HepG2 (cell line): ENCODE results near the gene KRTAP10-11. TPM values are rescaled to one million over a fixed set of nuclear protein-coding genes. Genes with fewer than 3 reads are reported as not detected.

ENCODE experiments used
- ATAC-seq: fragments of 200-7000 bp; cut with Tn5 transposase; 3 replicates; pipeline ENCODE4 v1.9.1; 2020; ENCODE audit warnings: mild to moderate bottlenecking, moderate library complexity
- BruUV-seq: library from RNA; stranded (reverse); fragments of 400-500 nt; replicated peaks from 2 replicates; lab custom pipeline; 2021; lab: Mats Ljungman, UMichigan
- CTCF ChIA-PET: fragments of 300-600 bp; formaldehyde crosslinking; extraction: SDS; loops from one replicate; lab custom pipeline; 2021; ENCODE audit warnings: low total read pairs, inconsistent platforms, low intra/inter-chr PET ratio; lab: Yijun Ruan, JAX
- POLR2A ChIA-PET: fragments of 350-600 bp; sonication (Branson Sonifier 250); formaldehyde crosslinking; loops from one replicate; lab custom pipeline; 2020; ENCODE audit warnings: antibody characterized with exemption, inconsistent platforms; lab: Yijun Ruan, JAX
- DNase-seq: peaks from one replicate; pipeline ENCODE4 v3.0.0-alpha.2; 2015; ENCODE audit warnings: low spot score
- FAIRE-seq: peaks from 3 replicates; lab custom pipeline; 2011; peaks lifted over from hg19 to GRCh38; lab: Jason Lieb, UNC
- H2AFZ ChIP-seq: one replicate; pipeline ENCODE4 v1.6.1; 2011; ENCODE audit warnings: low read length, inconsistent platforms
- H3K27ac ChIP-seq: fragments of 300-600 bp; 3 replicates; pipeline ENCODE4 v1.8.0; 2011; ENCODE audit warnings: mixed run types, mild to moderate bottlenecking, mixed read lengths, low read length, inconsistent platforms; ENCODE audit not compliant: insufficient read depth; ENCODE audit errors: extremely low read length
- H3K27me3 ChIP-seq, 2 experiments: fragments of 200-600 bp in 1 of 2; 2 replicates in 1 of 2; 3 replicates in 1 of 2; pipeline versions ENCODE4 v1.6.0 to v1.8.0; 2011; ENCODE audit warnings: low read length in 2 of 2, mild to moderate bottlenecking in 2 of 2, moderate library complexity in 2 of 2, inconsistent platforms in 1 of 2; ENCODE audit not compliant: insufficient read depth in 2 of 2, control insufficient read depth in 1 of 2
- H3K36me3 ChIP-seq, 2 experiments: fragments of 200-600 bp in 1 of 2; replicated peaks in 1 of 2; 2 replicates in 1 of 2; 3 replicates in 1 of 2; pipeline versions ENCODE4 v1.5.1 to v1.8.0; 2011; ENCODE audit warnings: low read length in 2 of 2, inconsistent platforms in 1 of 2; ENCODE audit not compliant: insufficient read depth in 2 of 2, control insufficient read depth in 1 of 2
- H3K4me1 ChIP-seq: 2 replicates; pipeline ENCODE4 v1.5.1; 2012; ENCODE audit warnings: low read length, inconsistent platforms; ENCODE audit not compliant: insufficient read depth
- H3K4me2 ChIP-seq: 2 replicates; pipeline ENCODE4 v1.6.0; 2011; ENCODE audit warnings: low read depth, low read length, inconsistent platforms
- H3K4me3 ChIP-seq, 3 experiments: fragments of 200-600 bp in 1 of 3; sonication (generic), shearing (Covaris generic) in 1 of 3; replicated peaks in 1 of 3; 2 replicates each; pipeline ENCODE4 v1.5.1; 2011 to 2016; ENCODE audit warnings: low read length in 3 of 3, inconsistent platforms in 2 of 3, low read depth in 2 of 3, mild to moderate bottlenecking in 2 of 3, control low read depth in 1 of 3, mixed read lengths in 1 of 3; ENCODE audit not compliant: insufficient read depth in 1 of 3
- H3K79me2 ChIP-seq: one replicate; pipeline ENCODE4 v1.6.1; 2011; ENCODE audit warnings: low read length, inconsistent platforms; ENCODE audit not compliant: insufficient read depth
- H3K9ac ChIP-seq: 2 replicates; pipeline ENCODE4 v1.6.0; 2011; ENCODE audit warnings: mild to moderate bottlenecking, low read depth, low read length, inconsistent platforms; ENCODE audit not compliant: insufficient read depth
- H3K9me3 ChIP-seq: 2 replicates; pipeline ENCODE4 v1.5.1; 2012; ENCODE audit warnings: mild to moderate bottlenecking, low read length
- H4K20me1 ChIP-seq: 2 replicates; pipeline ENCODE4 v1.6.0; 2011; ENCODE audit warnings: inconsistent platforms, mild to moderate bottlenecking, low read length, moderate library complexity; ENCODE audit not compliant: insufficient read depth
- BRCA1 ChIP-seq: sonication (generic); formaldehyde crosslinking; IDR thresholded peaks from 2 replicates; pipeline ENCODE4 v1.4.0; 2020; ENCODE audit warnings: missing genetic modification reagents
- JARID2 ChIP-seq: sonication (generic); formaldehyde crosslinking; IDR thresholded peaks from 2 replicates; pipeline ENCODE4 v1.8.1; 2023; ENCODE audit warnings: missing genetic modification reagents, inconsistent platforms; ENCODE audit not compliant: insufficient replicate concordance
- MEIS2 ChIP-seq: sonication (generic); formaldehyde crosslinking; IDR thresholded peaks from 2 replicates; pipeline ENCODE4 v1.9.0; 2021; ENCODE audit warnings: mild to moderate bottlenecking, missing genetic modification reagents
- PHF8 ChIP-seq: sonication (generic); formaldehyde crosslinking; IDR thresholded peaks from 2 replicates; pipeline ENCODE4 v1.5.0; 2020; ENCODE audit warnings: missing genetic modification reagents
- YEATS4 ChIP-seq: sonication (generic); formaldehyde crosslinking; IDR thresholded peaks from 2 replicates; pipeline ENCODE4 v1.4.0; 2020; ENCODE audit warnings: missing genetic modification reagents, borderline replicate concordance
- ZKSCAN5 ChIP-seq: sonication (generic); formaldehyde crosslinking; IDR thresholded peaks from 2 replicates; pipeline ENCODE4 v1.5.1; 2020; ENCODE audit warnings: mild to moderate bottlenecking, missing genetic modification reagents
- ZNF235 ChIP-seq: sonication (generic); formaldehyde crosslinking; IDR thresholded peaks from 2 replicates; pipeline ENCODE4 v1.8.1; 2023; ENCODE audit warnings: mild to moderate bottlenecking, missing genetic modification reagents, borderline replicate concordance
- ZNF788 ChIP-seq: sonication (generic); formaldehyde crosslinking; IDR thresholded peaks from 2 replicates; pipeline ENCODE4 v1.5.0; 2020; ENCODE audit warnings: mild to moderate bottlenecking, missing genetic modification reagents, borderline replicate concordance
- WGBS: methylation state at CpG from one replicate; pipeline ENCODE4 v1.1.6; 2017; ENCODE audit warnings: low lambda C conversion rate; 5-methylcytosine and 5-hydroxymethylcytosine counted together
- in situ Hi-C: cut with HindIII; loops from 2 replicates; pipeline ENCODE4 v1.10.0; 2017; ENCODE audit warnings: low pct_unique_long_range_greater_than_20kb; ENCODE audit not compliant: extremely low pct_ligation_motif_present
- intact Hi-C: fragments of 100-400 bp; cut with micrococcal nuclease; formaldehyde crosslinking; loops from one replicate; pipeline ENCODE4 v1.10.0; 2022; ENCODE audit not compliant: unreplicated experiment
- polyA plus RNA-seq, 8 experiments: library from polyadenylated mRNA; depleted of rRNA in 3 of 8; stranded (reverse) in 7 of 8; unstranded in 1 of 8; fragments of >200 nt; fragmentation: Illumina TruSeq in 4 of 8; extraction: Trizol in 4 of 8; gene quantifications; 2 replicates each; pipeline versions ENCODE4 v1.2.1 to v1.2.3, GENCODE V29; 2011 to 2016; ENCODE audit warnings: low read depth in 4 of 8, missing spikeins in 1 of 8, mixed read lengths in 1 of 8; ENCODE audit not compliant: insufficient read depth in 1 of 8
- small RNA-seq, 3 experiments: library from RNA; depleted of rRNA; stranded (forward); fragments of <200 nt; gene quantifications; one replicate each; pipeline ENCODE3, GENCODE V24; 2012; ENCODE audit warnings: low read depth in 2 of 3, low replicate concordance in 1 of 3; ENCODE audit not compliant: insufficient read length in 3 of 3, insufficient read depth in 2 of 3
- total RNA-seq, 5 experiments: library from RNA; depleted of rRNA; stranded (reverse); fragments of >200 nt; fragmentation: Illumina TruSeq; extraction: Trizol; gene quantifications; 2 replicates each; pipeline ENCODE4 v1.2.3, GENCODE V29; 2016; ENCODE audit warnings: low read depth in 1 of 5
- TF ChIP-seq, protein P1 (sequence below): sonication (generic); formaldehyde crosslinking; IDR thresholded peaks from 2 replicates; pipeline ENCODE4 v1.8.1; 2023; ENCODE audit warnings: mild to moderate bottlenecking, inconsistent platforms, moderate library complexity, missing genetic modification reagents, borderline replicate concordance

The KRTAP10-11 gene
- total and polyA plus RNA-seq, 2 of the 13 experiments (the other 11 are each of a cell fraction or from before 2014, with no cell fraction given), result not detected

DNA sequence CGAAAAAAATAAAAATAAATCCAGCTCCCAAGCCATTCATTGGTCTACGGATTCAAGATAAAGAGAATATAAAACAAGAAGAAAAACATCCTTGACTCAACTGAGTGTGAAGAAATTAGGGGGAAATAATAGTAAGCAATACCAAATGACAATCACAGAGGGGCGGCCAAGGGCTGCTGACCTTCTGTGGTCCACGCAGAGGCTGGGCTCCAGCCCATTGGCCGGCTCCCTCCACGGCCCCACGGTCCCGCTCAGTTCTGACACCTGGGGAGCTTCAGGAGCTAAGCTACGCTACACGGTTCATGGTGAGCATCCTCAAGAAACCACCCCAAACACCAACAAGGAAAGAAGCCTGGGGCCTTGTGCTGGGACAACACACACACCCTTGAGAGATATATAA, 50.4 kb downstream of the KRTAP10-11 start:
- no peaks in the 10 kb centered on the region for H4K20me1 ChIP-seq
- ATAC-seq (no peak), DNase-seq (no peak), FAIRE-seq (no peak)
- intact Hi-C loops (loop anchor here (10.0 kb wide), 1 partner anchor 62 kb away; the partner anchor contains the start of gene KRTAP10-10), in situ Hi-C loops (no loop called here)
- H3K4me2 ChIP-seq, result no peak overlapping the region
- H3K36me3 ChIP-seq, result no peaks in the 10 kb centered on the region
- BruUV-seq, result no TSS peak
- H3K9me3 ChIP-seq, result peaks cover 16% of the 10 kb centered on the region
- WGBS, result 56% methylated on average over 4 of the region's 10 CpGs
- ChIA-PET CTCF (no interaction called here), POLR2A (no interaction called here)
- H3K9ac ChIP-seq, result no peak overlapping the region
- no peak overlapping the region for H2AFZ ChIP-seq
- peaks cover 65% of the 10 kb centered on the region for H3K4me1 ChIP-seq
- TF ChIP-seq, protein P1, sequence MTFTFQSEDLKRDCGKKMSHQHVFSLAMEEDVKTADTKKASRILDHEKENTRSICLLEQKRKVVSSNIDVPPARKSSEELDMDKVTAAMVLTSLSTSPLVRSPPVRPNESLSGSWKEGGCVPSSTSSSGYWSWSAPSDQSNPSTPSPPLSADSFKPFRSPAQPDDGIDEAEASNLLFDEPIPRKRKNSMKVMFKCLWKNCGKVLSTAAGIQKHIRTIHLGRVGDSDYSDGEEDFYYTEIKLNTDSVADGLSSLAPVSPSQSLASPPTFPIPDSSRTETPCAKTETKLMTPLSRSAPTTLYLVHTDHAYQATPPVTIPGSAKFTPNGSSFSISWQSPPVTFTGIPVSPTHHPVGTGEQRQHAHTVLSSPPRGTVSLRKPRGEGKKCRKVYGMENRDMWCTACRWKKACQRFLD (CRISPR knock-in tag), result no peak
- no peak for TF ChIP-seq PHF8 (CRISPR knock-in tag)
- TF ChIP-seq ZNF788 (CRISPR knock-in tag), result no peak
- TF ChIP-seq BRCA1 (CRISPR knock-in tag), result no peak
- no peak for TF ChIP-seq YEATS4 (CRISPR knock-in tag)
- no peak for TF ChIP-seq MEIS2 (CRISPR knock-in tag)
- no peak for TF ChIP-seq ZKSCAN5 (CRISPR knock-in tag)
- TF ChIP-seq ZNF235 (CRISPR knock-in tag), result no peak
- TF ChIP-seq JARID2 (CRISPR knock-in tag), result no peak
- H3K27me3 ChIP-seq, result peaks cover 0 to 2% of the 10 kb centered on the region in 2 experiments; a peak in 1 of 5 replicates
- H3K79me2 ChIP-seq, result no peaks in the 10 kb centered on the region
- no peak overlapping the region for H3K4me3 ChIP-seq
- H3K27ac ChIP-seq, result no peak overlapping the region

Small RNAs within 50 kb of the gene (small RNA-seq; reads per million reads assigned to genes)
- 0 reads per million in 3 experiments for gene KRTAP12-6P

Other genes with a start within 250 kb of the KRTAP10-11 start
- 3.9 and 4.8 TPM in 2 replicates for gene LRRC3, start 190.9 kb upstream of the KRTAP10-11 start, total RNA-seq (2016; rRNA removed; fragmentation: Illumina TruSeq; extraction: Trizol)
- gene LRRC3, start 190.9 kb upstream of the KRTAP10-11 start, polyA plus RNA-seq (2011; rRNA removed), result 16.5 and 24.3 TPM in 2 replicates
- not detected in 2 replicates for gene KRTAP10-1, start 106.2 kb upstream of the KRTAP10-11 start, total RNA-seq (2016; rRNA removed; fragmentation: Illumina TruSeq; extraction: Trizol)
- gene KRTAP10-1, start 106.2 kb upstream of the KRTAP10-11 start, polyA plus RNA-seq (2011; rRNA removed), result not detected in 2 replicates
- gene KRTAP10-2, start 94.9 kb upstream of the KRTAP10-11 start, total RNA-seq (2016; rRNA removed; fragmentation: Illumina TruSeq; extraction: Trizol), result not detected in 2 replicates
- gene KRTAP10-2, start 94.9 kb upstream of the KRTAP10-11 start, polyA plus RNA-seq (2011; rRNA removed), result not detected in 2 replicates
- not detected in 2 replicates for gene KRTAP10-3, start 87.6 kb upstream of the KRTAP10-11 start, total RNA-seq (2016; rRNA removed; fragmentation: Illumina TruSeq; extraction: Trizol)
- gene KRTAP10-3, start 87.6 kb upstream of the KRTAP10-11 start, polyA plus RNA-seq (2011; rRNA removed), result not detected in 2 replicates
- gene KRTAP10-4, start 72.7 kb upstream of the KRTAP10-11 start, total RNA-seq (2016; rRNA removed; fragmentation: Illumina TruSeq; extraction: Trizol), result not detected in 2 replicates
- gene KRTAP10-4, start 72.7 kb upstream of the KRTAP10-11 start, polyA plus RNA-seq (2011; rRNA removed), result not detected in 2 replicates
- gene KRTAP10-5, start 65.8 kb upstream of the KRTAP10-11 start, total RNA-seq (2016; rRNA removed; fragmentation: Illumina TruSeq; extraction: Trizol), result not detected in 2 replicates
- not detected in 2 replicates for gene KRTAP10-5, start 65.8 kb upstream of the KRTAP10-11 start, polyA plus RNA-seq (2011; rRNA removed)
- not detected in 2 replicates for gene KRTAP10-6, start 53.9 kb upstream of the KRTAP10-11 start, total RNA-seq (2016; rRNA removed; fragmentation: Illumina TruSeq; extraction: Trizol)
- not detected in 2 replicates for gene KRTAP10-6, start 53.9 kb upstream of the KRTAP10-11 start, polyA plus RNA-seq (2011; rRNA removed)
- not detected in 2 replicates for gene KRTAP10-7, start 45.8 kb upstream of the KRTAP10-11 start, total RNA-seq (2016; rRNA removed; fragmentation: Illumina TruSeq; extraction: Trizol)
- gene KRTAP10-7, start 45.8 kb upstream of the KRTAP10-11 start, polyA plus RNA-seq (2011; rRNA removed), result not detected in 2 replicates
- not detected in 2 replicates for gene KRTAP10-8, start 34.3 kb upstream of the KRTAP10-11 start, total RNA-seq (2016; rRNA removed; fragmentation: Illumina TruSeq; extraction: Trizol)
- gene KRTAP10-8, start 34.3 kb upstream of the KRTAP10-11 start, polyA plus RNA-seq (2011; rRNA removed), result not detected in 2 replicates
- gene KRTAP10-9, start 19.3 kb upstream of the KRTAP10-11 start, total RNA-seq (2016; rRNA removed; fragmentation: Illumina TruSeq; extraction: Trizol), result not detected in 2 replicates
- gene KRTAP10-9, start 19.3 kb upstream of the KRTAP10-11 start, polyA plus RNA-seq (2011; rRNA removed), result not detected in 2 replicates
- not detected in 2 replicates for gene KRTAP10-10, start 9.1 kb upstream of the KRTAP10-11 start, total RNA-seq (2016; rRNA removed; fragmentation: Illumina TruSeq; extraction: Trizol)
- gene KRTAP10-10, start 9.1 kb upstream of the KRTAP10-11 start, polyA plus RNA-seq (2011; rRNA removed), result not detected in 2 replicates
- gene KRTAP12-4, start 8.2 kb downstream of the KRTAP10-11 start, total RNA-seq (2016; rRNA removed; fragmentation: Illumina TruSeq; extraction: Trizol), result not detected in 2 replicates
- gene KRTAP12-4, start 8.2 kb downstream of the KRTAP10-11 start, polyA plus RNA-seq (2011; rRNA removed), result not detected in 2 replicates
- not detected in 2 replicates for gene KRTAP12-3, start 11.5 kb downstream of the KRTAP10-11 start, total RNA-seq (2016; rRNA removed; fragmentation: Illumina TruSeq; extraction: Trizol)
- gene KRTAP12-3, start 11.5 kb downstream of the KRTAP10-11 start, polyA plus RNA-seq (2011; rRNA removed), result not detected in 2 replicates
- gene KRTAP12-2, start 20.5 kb downstream of the KRTAP10-11 start, total RNA-seq (2016; rRNA removed; fragmentation: Illumina TruSeq; extraction: Trizol), result not detected in 2 replicates
- gene KRTAP12-2, start 20.5 kb downstream of the KRTAP10-11 start, polyA plus RNA-seq (2011; rRNA removed), result not detected in 2 replicates
- not detected in 2 replicates for gene KRTAP12-1, start 35.7 kb downstream of the KRTAP10-11 start, total RNA-seq (2016; rRNA removed; fragmentation: Illumina TruSeq; extraction: Trizol)
- gene KRTAP12-1, start 35.7 kb downstream of the KRTAP10-11 start, polyA plus RNA-seq (2011; rRNA removed), result 0.13 TPM in 1 of 2 replicates, not detected in the other
- gene KRTAP10-12, start 50.8 kb downstream of the KRTAP10-11 start, total RNA-seq (2016; rRNA removed; fragmentation: Illumina TruSeq; extraction: Trizol), result not detected in 2 replicates
- gene KRTAP10-12, start 50.8 kb downstream of the KRTAP10-11 start, polyA plus RNA-seq (2011; rRNA removed), result not detected in 2 replicates
- gene TSPEAR, start 65.2 kb downstream of the KRTAP10-11 start, total RNA-seq (2016; rRNA removed; fragmentation: Illumina TruSeq; extraction: Trizol), result 0.07 and 0.18 TPM in 2 replicates
- gene TSPEAR, start 65.2 kb downstream of the KRTAP10-11 start, polyA plus RNA-seq (2011; rRNA removed), result 0.32 and 0.33 TPM in 2 replicates
- 55.4 and 62.0 TPM in 2 replicates for gene UBE2G2, start 155.4 kb downstream of the KRTAP10-11 start, total RNA-seq (2016; rRNA removed; fragmentation: Illumina TruSeq; extraction: Trizol)
- gene UBE2G2, start 155.4 kb downstream of the KRTAP10-11 start, polyA plus RNA-seq (2011; rRNA removed), result 92.0 and 106 TPM in 2 replicates
- gene SUMO3, start 171.6 kb downstream of the KRTAP10-11 start, total RNA-seq (2016; rRNA removed; fragmentation: Illumina TruSeq; extraction: Trizol), result 92.4 and 111 TPM in 2 replicates
- 46.6 and 51.4 TPM in 2 replicates for gene SUMO3, start 171.6 kb downstream of the KRTAP10-11 start, polyA plus RNA-seq (2011; rRNA removed)
- 89.4 and 161 TPM in 2 replicates for gene PTTG1IP, start 227.3 kb downstream of the KRTAP10-11 start, total RNA-seq (2016; rRNA removed; fragmentation: Illumina TruSeq; extraction: Trizol)
- 700 and 734 TPM in 2 replicates for gene PTTG1IP, start 227.3 kb downstream of the KRTAP10-11 start, polyA plus RNA-seq (2011; rRNA removed)